ENCODE results near the gene SLC6A2. TPM values are rescaled to one million over a fixed set of nuclear protein-coding genes. Genes with fewer than 3 reads are reported as not detected.

SLC6A2 gene
- total and polyA plus RNA-seq, 9 of the 15 experiments (the other 6 are each of a cell fraction or from before 2014, with no cell fraction given): not detected

- TF ChIP-seq L3MBTL2 (IDR thresholded peaks at IDR 0.05): peak; percentile 94
- TF ChIP-seq, protein P1, sequence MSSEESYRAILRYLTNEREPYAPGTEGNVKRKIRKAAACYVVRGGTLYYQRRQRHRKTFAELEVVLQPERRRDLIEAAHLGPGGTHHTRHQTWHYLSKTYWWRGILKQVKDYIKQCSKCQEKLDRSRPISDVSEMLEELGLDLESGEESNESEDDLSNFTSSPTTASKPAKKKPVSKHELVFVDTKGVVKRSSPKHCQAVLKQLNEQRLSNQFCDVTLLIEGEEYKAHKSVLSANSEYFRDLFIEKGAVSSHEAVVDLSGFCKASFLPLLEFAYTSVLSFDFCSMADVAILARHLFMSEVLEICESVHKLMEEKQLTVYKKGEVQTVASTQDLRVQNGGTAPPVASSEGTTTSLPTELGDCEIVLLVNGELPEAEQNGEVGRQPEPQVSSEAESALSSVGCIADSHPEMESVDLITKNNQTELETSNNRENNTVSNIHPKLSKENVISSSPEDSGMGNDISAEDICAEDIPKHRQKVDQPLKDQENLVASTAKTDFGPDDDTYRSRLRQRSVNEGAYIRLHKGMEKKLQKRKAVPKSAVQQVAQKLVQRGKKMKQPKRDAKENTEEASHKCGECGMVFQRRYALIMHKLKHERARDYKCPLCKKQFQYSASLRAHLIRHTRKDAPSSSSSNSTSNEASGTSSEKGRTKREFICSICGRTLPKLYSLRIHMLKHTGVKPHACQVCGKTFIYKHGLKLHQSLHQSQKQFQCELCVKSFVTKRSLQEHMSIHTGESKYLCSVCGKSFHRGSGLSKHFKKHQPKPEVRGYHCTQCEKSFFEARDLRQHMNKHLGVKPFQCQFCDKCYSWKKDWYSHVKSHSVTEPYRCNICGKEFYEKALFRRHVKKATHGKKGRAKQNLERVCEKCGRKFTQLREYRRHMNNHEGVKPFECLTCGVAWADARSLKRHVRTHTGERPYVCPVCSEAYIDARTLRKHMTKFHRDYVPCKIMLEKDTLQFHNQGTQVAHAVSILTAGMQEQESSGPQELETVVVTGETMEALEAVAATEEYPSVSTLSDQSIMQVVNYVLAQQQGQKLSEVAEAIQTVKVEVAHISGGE (CRISPR knock-in tag; IDR thresholded peaks at IDR 0.05): peak in 1 of 3 experiments; percentile 53; a peak in 1 of 6 replicates
- TF ChIP-seq MAFF (IDR thresholded peaks at IDR 0.05; ENCODE audit: low read length): peak; percentile 41; the same call in 1 of the 2 replicates
- peak; percentile 68; the same call in 1 of the 2 replicates for TF ChIP-seq CXXC5 (CRISPR knock-in tag; IDR thresholded peaks at IDR 0.05)
- TF ChIP-seq, protein P2, sequence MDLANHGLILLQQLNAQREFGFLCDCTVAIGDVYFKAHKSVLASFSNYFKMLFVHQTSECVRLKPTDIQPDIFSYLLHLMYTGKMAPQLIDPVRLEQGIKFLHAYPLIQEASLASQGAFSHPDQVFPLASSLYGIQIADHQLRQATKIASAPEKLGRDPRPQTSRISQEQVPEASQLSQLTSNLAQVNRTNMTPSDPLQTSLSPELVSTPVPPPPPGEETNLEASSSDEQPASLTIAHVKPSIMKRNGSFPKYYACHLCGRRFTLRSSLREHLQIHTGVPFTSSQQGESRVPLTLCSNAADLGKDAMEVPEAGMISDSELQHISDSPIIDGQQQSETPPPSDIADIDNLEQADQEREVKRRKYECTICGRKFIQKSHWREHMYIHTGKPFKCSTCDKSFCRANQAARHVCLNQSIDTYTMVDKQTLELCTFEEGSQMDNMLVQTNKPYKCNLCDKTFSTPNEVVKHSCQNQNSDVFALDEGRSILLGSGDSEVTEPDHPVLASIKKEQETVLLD (IDR thresholded peaks at IDR 0.05): no peak
- TF ChIP-seq, protein P3, sequence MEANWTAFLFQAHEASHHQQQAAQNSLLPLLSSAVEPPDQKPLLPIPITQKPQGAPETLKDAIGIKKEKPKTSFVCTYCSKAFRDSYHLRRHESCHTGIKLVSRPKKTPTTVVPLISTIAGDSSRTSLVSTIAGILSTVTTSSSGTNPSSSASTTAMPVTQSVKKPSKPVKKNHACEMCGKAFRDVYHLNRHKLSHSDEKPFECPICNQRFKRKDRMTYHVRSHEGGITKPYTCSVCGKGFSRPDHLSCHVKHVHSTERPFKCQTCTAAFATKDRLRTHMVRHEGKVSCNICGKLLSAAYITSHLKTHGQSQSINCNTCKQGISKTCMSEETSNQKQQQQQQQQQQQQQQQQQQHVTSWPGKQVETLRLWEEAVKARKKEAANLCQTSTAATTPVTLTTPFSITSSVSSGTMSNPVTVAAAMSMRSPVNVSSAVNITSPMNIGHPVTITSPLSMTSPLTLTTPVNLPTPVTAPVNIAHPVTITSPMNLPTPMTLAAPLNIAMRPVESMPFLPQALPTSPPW (CRISPR knock-in tag; IDR thresholded peaks at IDR 0.05): peak; percentile 52
- TF ChIP-seq ARID2 (IDR thresholded peaks at IDR 0.05): no peak
- TF ChIP-seq ZEB2 (IDR thresholded peaks at IDR 0.05): 0 out of 2 replicates have a peak, but pooled peaks have one; percentile 27
- TF ChIP-seq CBFA2T2 (conservative IDR thresholded peaks at IDR 0.05): 0 out of 2 replicates have a peak, but pooled peaks have one; percentile 2
- TF ChIP-seq RAD21 (CRISPR knock-in tag; conservative IDR thresholded peaks at IDR 0.05 in 1 of 2, IDR thresholded peaks at IDR 0.05 in 1 of 2): peak in 1 of 2 experiments; percentile 39; a peak in 1 of 4 replicates
- TF ChIP-seq BMI1 (IDR thresholded peaks at IDR 0.05; ENCODE audit: low read length): no peak
- TF ChIP-seq CBX3 (IDR thresholded peaks at IDR 0.05; ENCODE audit: borderline replicate concordance in 1 of 2, low read length in 2 of 2): no peak
- TF ChIP-seq GTF2A2 (tag; IDR thresholded peaks at IDR 0.05): peak; percentile 42; the same call in 1 of the 2 replicates
- TF ChIP-seq NFE2L1 (tag; IDR thresholded peaks at IDR 0.05; ENCODE audit: borderline replicate concordance, low read depth): no peak
- TF ChIP-seq ZKSCAN8 (CRISPR knock-in tag; IDR thresholded peaks at IDR 0.05): 0 out of 2 replicates have a peak, but pooled peaks have one; percentile 35
- TF ChIP-seq TCF7L2 (IDR thresholded peaks at IDR 0.05; ENCODE audit: low read depth, low read length): peak; percentile 82
- peak; percentile 85 for TF ChIP-seq FOSL1 (tag; conservative IDR thresholded peaks at IDR 0.05)
- TF ChIP-seq EP300 (IDR thresholded peaks at IDR 0.05; ENCODE audit: low read length): peak; percentile 10; the same call in 1 of the 2 replicates
- TF ChIP-seq ZNF583 (CRISPR knock-in tag; IDR thresholded peaks at IDR 0.05): peak; percentile 18; the same call in 1 of the 2 replicates
- 0 out of 2 replicates have a peak, but pooled peaks have one; percentile 26 for TF ChIP-seq KLF1 (tag; IDR thresholded peaks at IDR 0.05)
- peak; percentile 98 for TF ChIP-seq ESRRA (IDR thresholded peaks at IDR 0.05; ENCODE audit: borderline replicate concordance, low read depth)
- 0 out of 2 replicates have a peak, but pooled peaks have one; percentile 12 for TF ChIP-seq NCOR1 (IDR thresholded peaks at IDR 0.05)
Measured at GRCh38 chr16:55622930-55623561, 32.7 kb upstream of the SLC6A2 start (continued).

All from K562 (cell line).